GM19025 (cell line): Measurements from ENCODE around the gene AGBL1.

Experiments used
- ATAC-seq: cut with Tn5 transposase; IDR thresholded peaks from one replicate; pipeline ENCODE4 v1.9.1; 2021; ENCODE audit warnings: mild to moderate bottlenecking, low read depth, moderate library complexity; ENCODE audit not compliant: unreplicated experiment

The AGBL1 gene

GRCh38 chr15:86557018-86557550, 477.4 kb downstream of the AGBL1 start:
- ATAC-seq = no peak

GRCh38 chr15:86558252-86558651, 478.6 kb downstream of the AGBL1 start:
- no peak for ATAC-seq

- no peak for ATAC-seq
Measured at GRCh38 chr15:86558686-86559085, 479.0 kb downstream of the AGBL1 start.

GRCh38 chr15:86568378-86568777, 488.7 kb downstream of the AGBL1 start:
- no peak for ATAC-seq

- no peak for ATAC-seq
Measured at GRCh38 chr15:86570738-86571137, 491.1 kb downstream of the AGBL1 start.

- ATAC-seq = no peak
Measured at GRCh38 chr15:86571873-86572272, 492.2 kb downstream of the AGBL1 start.

GRCh38 chr15:86572368-86572841, 492.7 kb downstream of the AGBL1 start:
- no peak for ATAC-seq

- ATAC-seq = no peak
Measured at GRCh38 chr15:86573476-86573875, 493.8 kb downstream of the AGBL1 start.

GRCh38 chr15:86588413-86588812, 508.7 kb downstream of the AGBL1 start:
- no peak for ATAC-seq

GRCh38 chr15:86590461-86590860, 510.8 kb downstream of the AGBL1 start:
- ATAC-seq = no peak

- no peak for ATAC-seq
Measured at GRCh38 chr15:86591158-86591557, 511.5 kb downstream of the AGBL1 start.

- ATAC-seq = no peak
Measured at GRCh38 chr15:86591994-86592735, 512.5 kb downstream of the AGBL1 start.

- no peak for ATAC-seq
Measured at GRCh38 chr15:86595741-86596140, 516.1 kb downstream of the AGBL1 start.

- ATAC-seq = no peak
Measured at GRCh38 chr15:86603466-86603865, 523.8 kb downstream of the AGBL1 start.

- ATAC-seq = no peak
Measured at GRCh38 chr15:86608461-86609205, 529.0 kb downstream of the AGBL1 start.

- ATAC-seq = no peak
Measured at GRCh38 chr15:86609275-86609674, 529.6 kb downstream of the AGBL1 start.

- ATAC-seq = no peak
Measured at GRCh38 chr15:86610038-86610437, 530.4 kb downstream of the AGBL1 start.

GRCh38 chr15:86611417-86612040, 531.9 kb downstream of the AGBL1 start:
- ATAC-seq = no peak

- no peak for ATAC-seq
Measured at GRCh38 chr15:86615411-86615810, 535.7 kb downstream of the AGBL1 start.

- ATAC-seq = no peak
Measured at GRCh38 chr15:86615816-86616215, 536.1 kb downstream of the AGBL1 start.

GRCh38 chr15:86616771-86617170, 537.1 kb downstream of the AGBL1 start:
- ATAC-seq = no peak
